ENCODE measurements around the gene DYNC1LI2.
"Not testable (repeated sequence)": the region's sequence is repeated elsewhere in the genome, so short reads cannot be mapped to it uniquely, and the experiment has no call there.

Gene DYNC1LI2

DNA sequence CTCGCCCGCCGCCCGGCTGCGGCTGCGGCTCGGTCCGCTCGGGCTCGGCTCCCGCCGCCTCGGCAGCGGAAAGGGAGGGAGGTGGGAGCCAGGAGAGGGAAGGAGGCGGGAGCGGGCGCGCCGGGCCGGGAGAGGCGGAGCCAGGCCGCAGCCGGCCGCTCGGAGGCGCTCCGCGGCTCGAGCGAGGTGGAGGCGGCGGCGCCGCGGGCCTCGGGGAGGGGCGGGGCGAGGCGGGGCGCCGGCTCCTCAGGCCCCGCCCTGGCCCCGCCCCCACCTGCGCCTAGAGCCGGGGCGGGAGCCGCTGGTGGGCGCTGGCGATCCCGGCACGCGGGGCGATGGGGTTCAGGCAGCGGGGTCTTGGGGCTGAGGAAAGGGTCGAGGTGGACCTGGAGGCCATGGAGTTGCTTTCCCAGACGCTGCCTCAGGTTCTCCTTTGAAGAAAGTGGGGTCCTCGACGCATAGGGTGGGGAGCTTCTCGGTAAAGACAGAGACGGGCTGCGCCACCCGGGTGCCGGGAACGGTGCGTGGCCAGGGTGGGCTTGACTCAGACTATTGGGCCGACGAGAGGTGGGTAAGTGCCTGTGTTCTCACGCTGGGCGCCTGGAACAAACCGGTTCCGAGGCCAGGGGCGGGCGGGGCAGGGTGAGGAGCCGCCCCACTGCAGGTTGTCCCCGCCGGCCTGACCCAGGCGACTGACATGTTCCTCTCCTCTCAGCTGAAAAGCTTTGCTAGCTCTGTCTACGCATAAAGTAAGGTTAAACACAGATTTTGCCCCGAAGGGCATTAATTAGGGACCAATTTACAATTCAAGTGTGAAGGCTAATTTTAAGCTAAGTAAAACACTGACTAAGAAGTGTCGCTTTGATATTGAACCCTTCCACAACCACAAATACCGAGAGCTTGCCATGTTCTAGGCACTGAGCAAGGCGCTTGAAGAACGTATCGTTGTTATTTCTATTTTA, 54.5 kb downstream of the DYNC1LI2 start, which contains the start of gene CMTM4:
TSS of gene CMTM4 (minus strand) at position 75 of the 962 bp plus-strand sequence. CDS start 218 bp downstream, outside the sequence.
- DNase-seq (ENCODE audit: low read depth) = peak; percentile 57

DNA sequence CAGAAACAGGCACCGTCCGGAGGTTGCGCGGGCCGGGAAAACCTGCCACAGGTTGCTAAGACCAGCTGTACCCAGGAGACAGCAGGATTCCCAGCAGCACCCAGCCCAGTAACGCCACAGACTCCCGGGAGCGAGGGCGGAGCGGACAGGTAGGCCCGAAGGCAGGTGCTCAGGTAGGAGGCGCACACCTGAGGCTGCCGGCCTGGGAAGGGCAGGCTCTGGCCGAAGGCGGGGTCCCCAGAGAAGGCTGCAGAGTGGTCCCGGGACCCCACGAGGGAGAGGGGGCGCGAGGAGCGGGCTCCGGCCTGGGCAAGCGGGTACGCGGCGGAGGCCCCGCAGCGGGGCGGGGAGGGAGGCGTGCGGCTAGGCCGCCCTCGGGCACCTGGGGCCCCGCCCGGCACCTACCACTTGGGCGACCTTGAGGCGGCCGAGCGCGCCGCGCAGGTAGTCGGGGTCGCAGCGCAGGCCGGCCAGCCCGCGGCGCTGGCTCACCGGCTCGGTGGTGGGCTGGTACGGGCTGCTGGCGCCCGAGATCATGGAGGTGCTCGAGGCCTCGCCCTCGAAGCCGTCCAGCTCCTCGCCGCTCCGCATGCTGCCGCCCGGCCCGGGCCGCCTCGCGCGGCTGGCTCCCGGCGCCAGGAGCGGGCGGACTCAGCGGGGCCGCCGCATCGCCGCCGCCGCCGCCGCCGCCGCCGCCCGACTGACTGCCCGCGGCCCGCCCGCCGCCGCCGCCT, 55.3 kb downstream of the DYNC1LI2 start:
- no peak for DNase-seq (ENCODE audit: low read depth)

DNA sequence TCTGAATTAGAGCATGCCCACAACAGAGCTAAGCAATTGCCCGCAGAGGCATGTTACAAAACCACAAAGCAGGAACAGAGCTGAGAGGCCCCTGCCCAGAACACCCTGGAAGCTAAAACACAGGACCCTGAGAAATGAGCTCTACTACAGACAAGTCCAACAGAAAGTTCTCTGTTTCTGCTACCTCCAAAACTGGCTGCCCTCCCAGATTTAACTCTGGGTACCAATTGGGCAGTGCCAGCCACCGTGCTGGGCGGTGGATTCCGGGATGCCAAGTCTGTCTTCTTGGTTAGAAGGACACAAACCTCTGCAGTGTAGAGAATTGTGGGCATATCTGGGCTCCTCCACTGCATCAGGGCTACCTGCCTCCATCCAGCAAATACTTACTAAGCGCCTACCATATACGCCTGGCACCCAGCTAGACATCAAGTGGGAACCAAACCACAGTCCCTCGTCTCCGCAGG, 55.9 kb downstream of the DYNC1LI2 start:
- DNase-seq (ENCODE audit: low read depth) = no peak

DNA sequence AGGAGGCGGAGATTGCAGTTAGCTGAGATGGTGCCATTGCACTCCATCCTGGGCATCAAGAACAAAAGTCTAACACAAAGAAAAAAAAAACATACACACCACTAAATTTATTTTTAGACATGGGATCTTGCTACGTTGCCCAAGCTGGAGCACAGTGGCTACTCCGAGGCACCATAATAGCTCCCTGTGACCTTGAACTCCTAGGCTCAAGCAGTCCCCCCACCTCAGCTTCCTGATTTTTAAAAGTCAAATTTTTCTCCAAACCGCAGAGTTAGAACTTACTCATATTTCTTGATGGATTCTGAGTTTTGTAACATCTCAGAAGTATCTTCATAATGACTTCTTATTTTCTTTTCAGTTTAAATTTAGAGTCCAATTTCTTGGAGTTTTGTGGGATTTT, 58.3 kb downstream of the DYNC1LI2 start:
- DNase-seq (ENCODE audit: low read depth) = no peak

DNA sequence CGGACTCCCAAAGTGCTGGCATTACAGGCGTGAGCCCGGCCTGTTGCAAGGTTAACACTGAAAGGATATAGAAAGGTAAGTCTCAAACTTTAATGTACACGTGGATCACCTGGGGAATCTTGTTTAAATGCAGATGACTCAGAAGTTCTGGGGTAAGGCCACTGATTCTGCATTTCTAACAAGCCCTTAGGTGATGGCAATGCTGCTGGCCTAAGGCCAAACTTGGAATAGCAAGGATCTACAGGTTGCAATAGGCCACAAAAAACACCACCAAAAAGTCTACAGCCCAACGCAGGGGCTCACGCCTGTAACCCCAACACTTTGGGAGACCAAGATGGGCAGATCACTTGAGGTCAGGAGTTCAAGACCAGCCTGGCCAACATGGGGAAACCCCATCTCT, 59.1 kb downstream of the DYNC1LI2 start:
- DNase-seq (ENCODE audit: low read depth) = no peak

DNA sequence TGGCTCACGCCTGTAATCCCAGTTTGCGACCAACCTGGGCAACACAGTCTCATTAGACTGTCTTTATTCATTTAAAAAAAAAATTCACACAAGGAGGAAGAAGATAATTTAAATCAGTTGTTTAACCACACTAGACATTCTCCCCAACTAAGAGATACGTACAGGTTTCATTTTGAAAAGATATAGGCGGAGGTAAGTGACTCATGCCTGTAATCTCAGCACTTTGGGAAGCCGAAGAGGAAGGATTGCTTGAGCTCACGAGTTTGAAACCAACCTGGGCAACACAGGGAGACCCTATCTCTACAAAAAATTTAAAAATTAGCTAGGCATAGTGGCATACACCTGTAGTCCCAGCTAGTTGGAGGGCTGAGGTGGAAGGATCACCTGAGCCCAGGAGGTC, 60.2 kb downstream of the DYNC1LI2 start:
- no peak for DNase-seq (ENCODE audit: low read depth)

DNA sequence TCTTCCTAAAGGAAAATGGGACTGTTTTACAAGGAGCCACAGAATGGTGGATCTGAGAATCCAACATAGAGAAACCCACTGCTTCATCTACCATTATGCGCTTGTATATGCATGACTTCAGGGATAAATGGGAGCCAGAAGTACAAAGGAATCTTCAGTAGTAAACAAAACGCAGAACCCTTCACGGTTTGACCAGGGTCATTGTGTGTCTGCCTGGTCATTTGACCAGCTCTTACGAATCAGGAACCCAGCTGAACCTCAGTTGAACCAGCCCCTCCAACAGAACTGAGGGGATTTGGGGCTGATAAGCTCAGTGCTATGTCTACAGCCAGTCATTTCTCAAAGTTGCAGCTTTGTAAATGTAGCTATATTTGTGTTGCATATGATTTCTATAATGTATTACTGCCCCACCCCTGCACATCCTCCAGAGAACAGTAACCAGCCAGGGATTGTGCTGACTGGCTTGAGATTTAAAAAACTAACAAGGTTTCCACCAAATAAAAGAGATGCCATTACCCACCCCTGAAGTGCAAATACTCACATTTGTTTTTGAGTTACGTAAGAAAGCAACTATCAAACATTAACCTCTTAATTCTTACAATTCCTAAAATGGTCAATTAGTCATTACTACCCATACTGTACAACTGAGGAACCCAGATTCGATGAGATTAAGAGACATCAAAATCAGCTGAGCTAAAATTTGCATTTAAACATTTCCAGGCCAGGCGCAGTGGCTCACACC, 61.1 kb downstream of the DYNC1LI2 start:
- DNase-seq (ENCODE audit: low read depth) = no peak

DNA sequence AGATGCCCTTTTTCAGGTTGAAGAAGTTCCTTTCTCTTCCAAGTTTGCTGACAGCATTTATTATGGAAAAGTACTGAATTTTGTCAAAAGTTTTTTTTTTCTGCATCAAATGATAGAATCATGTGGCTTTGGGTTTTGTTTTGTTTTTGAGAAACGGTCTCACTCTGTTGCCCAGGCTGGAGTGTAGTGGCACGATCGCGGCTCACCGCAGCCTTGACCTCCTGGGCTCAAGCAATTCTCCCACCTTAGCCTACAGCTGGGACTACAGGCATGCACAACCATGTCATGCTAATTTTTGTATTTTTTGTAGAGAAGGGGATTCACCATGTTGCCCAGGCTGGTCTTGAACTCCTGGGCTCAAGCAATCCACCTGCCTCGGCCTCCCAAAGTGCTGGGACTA, 62.1 kb downstream of the DYNC1LI2 start:
- DNase-seq (ENCODE audit: low read depth) = no peak

DNA sequence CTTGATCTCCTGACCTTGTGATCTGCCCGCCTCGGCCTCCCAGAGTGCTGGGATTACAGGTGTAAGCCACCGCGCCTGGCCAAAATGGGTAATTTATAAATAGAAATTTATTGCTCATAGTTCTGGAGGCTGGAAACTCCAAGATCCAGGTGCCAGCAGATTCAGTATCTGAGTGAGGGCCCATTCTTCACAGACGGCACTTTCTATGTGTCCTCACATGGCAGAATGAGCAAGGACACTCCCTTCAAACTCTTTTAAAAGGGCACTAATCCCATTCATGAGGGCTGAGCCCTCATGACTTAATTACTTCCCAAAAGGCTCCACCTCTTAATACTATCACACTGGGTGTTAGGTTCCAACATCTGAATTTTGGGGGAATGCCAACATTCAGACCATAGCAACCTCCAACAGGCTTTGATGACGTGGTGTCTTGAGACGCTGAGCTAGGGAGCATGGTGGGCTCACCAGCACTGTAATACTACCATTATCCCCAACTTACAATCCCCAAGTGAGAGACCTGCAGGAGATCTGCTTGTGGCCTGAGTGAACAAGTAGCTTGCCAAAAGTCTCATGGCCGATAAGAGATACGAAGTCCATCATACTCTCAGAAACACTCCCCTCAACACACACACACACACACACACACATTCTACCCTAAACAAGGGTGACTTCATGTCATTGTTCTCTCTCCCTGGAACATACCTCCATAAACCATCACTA, 63.3 kb downstream of the DYNC1LI2 start:
- DNase-seq (ENCODE audit: low read depth) = no peak

DNA sequence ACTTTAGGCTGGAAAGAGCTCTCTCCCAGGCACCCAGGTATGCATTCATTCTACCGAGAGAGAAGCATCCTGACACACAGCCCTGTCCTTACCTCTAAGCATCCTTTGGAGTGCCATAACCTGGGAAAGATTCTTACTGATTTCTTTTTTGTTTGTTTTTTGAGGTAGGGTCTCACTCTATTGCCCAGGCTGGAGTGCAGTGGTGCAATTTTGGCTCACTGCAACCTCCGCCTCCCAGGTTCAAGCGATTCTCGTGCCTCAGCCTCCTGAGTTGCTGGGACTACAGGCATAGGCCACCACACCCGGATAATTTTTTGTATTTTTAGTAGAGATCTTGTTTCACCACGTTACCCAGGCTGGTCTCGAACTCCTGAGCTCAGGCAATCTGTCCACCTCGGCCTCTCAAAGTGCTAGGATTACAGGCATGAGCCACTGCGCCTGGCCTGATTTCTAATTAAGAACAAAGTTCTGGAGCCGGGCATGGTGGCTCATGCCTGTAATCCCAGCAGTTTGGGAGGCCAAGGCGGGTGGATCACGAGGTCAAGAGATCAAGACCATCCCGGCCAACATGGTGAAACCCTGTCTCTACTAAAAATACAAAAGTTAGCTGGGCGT, 65.8 kb downstream of the DYNC1LI2 start:
- DNase-seq (ENCODE audit: low read depth) = not testable (repeated sequence)

DNA sequence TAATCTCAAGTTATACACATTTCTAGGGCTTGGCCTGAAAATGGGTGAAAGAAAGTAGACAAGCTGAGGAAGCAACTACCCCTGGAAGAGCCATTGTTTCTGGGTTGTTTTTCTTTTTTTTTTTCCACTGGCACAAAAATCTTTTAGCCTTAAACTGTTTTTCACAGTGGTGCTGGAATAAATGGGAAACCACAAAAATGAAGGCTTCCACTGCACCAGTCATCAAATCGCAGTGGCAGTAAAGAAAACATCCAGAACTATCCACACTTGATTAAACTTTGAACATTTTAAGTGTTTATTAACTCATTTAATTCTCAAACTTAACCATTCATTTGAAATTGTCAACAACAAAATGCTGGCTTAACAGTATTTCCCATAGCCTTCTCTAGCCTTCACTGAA, 69.1 kb downstream of the DYNC1LI2 start:
- no peak for DNase-seq (ENCODE audit: low read depth)

DNA sequence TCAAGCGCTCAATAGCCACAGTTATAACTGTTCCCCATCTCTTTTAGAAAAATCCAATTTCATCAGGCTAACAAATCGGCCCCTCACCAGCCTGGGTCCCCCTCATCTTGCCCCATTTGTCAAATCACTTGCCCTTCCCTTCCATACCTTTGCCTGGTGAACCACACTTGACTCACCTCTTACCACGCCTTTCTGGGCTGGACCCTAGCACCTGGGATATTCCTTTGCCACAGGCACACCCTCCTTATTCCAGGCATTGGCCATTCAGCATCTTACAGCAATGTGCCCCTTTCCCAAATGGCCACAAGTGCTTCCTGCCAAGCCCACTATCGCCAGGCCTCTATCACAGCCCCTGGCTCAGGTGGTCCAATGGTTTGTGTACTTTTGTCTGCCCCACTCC, 69.7 kb downstream of the DYNC1LI2 start:
- DNase-seq (ENCODE audit: low read depth) = no peak

DNA sequence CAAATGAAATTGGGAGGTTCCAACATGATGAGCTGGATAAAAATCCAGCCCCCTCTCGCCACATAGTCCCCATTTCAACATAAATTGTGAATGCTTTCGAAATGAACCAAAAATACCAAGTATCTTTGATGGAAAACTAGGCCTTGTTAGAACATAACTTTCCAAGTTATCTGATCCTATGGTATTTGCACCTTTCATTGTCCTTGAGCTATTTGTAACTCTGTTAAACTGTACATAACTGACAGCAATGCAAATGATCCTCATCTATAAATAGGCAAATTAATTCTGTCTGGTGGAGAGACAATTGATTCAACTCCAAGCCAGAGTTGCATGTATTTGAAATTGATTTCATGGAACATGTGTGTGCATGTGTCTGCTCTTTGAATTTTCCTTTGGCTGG, 73.1 kb downstream of the DYNC1LI2 start:
- DNase-seq (ENCODE audit: low read depth) = no peak

DNA sequence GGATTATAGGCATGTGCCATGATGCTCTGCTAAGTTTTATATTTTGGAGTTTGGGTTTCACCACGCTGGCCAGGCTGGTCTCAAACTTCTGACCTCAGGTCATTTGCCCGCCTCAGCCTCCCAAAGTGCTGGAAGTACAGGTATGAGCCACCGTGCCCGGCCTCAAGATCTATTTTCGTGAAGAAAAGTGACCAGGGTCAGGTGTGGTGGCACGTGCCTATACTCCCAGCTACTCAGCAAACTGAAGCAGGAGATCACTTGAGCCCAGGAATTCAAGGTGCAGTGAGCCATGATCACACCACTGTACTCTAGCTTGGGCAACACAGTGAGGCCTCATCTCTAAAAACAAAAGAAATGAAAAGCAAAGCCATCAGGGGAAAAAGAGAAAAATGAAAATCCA, 73.6 kb downstream of the DYNC1LI2 start:
- no peak for DNase-seq (ENCODE audit: low read depth)

DNA sequence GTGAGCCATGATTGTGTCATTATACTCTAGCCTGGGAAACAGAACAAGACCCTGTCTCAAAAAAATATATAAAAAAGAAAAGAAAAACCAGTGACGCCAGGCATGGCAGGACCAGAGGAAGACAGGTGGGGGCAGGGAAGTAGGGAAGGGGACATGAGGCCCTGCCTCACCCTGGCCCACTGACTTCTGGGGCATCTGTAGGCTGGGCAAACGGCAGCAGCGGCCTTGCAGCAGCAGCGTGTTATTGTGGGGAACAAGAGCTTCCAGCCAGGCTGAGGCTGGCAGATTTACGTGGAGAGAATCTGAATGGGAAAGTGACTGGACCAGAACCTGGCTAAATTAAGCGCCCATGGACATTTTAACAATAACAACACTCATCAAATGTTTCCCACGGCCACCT, 74.2 kb downstream of the DYNC1LI2 start:
- DNase-seq (ENCODE audit: low read depth) = no peak

DNA sequence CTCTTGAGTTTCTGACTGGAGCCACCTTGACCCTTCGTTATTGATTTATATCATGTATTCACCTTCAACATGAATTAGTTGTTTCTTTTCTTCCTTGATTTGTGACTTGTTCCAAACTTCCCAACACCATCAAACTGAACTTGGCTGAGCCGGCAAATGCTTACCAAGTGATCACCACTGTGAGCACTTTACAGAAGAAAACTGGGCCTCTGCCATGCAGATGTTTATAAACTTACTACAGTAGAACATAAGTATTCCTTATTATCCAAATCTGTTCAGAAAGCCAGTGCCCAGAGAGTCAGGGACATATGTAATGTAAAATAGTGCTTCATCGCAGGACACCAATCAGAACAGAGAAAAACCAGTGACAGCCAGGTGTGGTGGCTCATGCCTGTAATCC, 74.8 kb downstream of the DYNC1LI2 start:
- DNase-seq (ENCODE audit: low read depth) = no peak

DNA sequence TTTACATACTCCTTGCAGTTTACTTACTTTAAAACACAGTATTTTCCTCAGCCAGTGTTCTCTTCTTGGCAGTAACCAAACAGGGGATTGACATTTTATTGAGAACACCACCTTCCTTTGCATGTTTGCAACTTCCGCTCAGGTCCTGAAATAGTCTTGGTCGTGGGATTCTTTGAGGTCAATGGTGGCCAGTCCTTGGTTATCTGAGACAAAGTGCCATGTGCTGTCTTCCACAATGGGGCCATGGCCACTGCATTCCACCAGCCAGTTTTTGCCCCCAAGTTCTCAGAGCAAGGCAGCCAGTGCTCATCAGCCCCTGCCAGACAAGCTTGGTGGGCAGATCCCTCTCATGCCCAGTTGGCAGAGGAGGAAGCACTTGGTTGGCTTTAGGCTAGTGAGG, 77.7 kb downstream of the DYNC1LI2 start:
- no peak for DNase-seq (ENCODE audit: low read depth)

Data from activated gamma-delta T cell treated with anti-CD3 and anti-CD28 coated beads, Interleukin-2, amount 50 U/mL, for 16 hours (primary cell).